Activated CD4-positive, alpha-beta T cell treated with anti-CD3 and anti-CD28 coated beads, Interleukin-2, Interleukin-6, amounts not matched to agents 100 ng/mL and 50 ng/mL, durations not matched to agents 16 hours and 8 hours (primary cell): ENCODE measurements around the gene UGT1A7.

Experiments
- DNase-seq: peaks from one replicate; pipeline ENCODE4 v3.0.0-alpha.2; 2020

UGT1A7 gene

DNA sequence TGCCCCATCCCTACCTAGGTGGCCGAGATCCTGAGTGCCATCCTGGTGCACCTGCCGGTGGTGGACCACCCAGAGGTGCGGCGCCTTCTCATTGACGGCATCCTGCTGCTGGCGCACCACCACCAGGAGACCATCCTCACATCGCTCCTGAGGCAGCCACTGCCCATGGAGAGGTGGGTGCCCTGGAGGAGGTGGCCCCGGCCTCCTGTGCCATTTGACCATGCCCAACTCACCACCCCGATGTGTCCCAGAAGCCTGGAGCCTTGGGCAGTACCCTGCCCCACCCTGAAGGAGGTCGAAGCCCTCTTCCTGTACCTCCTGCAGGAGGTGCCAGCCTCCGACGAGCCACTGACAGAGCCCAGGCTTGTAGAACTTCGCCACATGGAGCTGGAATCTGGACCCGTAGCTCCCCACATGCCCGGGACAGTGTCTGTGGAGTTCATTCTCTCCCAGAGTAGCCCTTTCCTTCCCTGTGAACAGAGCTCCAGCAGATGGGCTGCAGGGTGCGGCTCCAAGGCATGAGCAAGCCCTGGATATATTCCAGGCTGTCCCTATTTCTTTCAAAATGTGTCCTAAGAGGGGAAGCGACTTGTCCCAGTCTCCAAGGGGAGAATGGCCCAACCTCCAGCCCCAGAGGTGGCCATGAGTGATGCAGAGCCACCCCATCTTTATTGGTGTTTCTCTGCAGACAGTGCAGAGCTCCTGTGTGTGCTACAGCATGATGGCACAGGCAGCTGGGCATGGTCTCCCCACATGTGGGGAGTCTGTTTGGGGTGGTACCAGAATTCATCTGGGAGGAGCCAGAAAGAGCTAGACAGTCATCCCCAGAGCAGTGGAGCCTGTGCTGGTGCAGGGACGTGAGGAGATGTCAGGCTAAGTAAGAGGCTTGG is 138.4 kb downstream of the UGT1A7 start:
- DNase-seq, result no peak

DNA sequence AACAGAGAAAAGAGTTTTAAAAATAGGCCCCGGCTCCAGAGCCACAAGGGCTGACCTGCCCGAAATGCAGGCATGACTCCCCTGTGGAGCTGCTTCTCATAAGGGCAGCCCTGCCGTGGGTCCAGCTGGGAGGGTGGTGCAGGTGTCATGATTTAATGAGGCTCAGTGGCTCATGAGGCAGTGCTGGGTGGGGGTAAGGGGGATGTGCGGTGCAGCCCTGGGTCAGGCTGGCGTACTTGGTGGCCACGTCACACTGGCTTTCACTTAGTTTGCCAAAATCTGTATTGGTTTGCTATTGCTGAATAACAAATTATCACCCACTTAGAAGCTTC is 139.0 kb downstream of the UGT1A7 start:
- DNase-seq, result no peak

DNA sequence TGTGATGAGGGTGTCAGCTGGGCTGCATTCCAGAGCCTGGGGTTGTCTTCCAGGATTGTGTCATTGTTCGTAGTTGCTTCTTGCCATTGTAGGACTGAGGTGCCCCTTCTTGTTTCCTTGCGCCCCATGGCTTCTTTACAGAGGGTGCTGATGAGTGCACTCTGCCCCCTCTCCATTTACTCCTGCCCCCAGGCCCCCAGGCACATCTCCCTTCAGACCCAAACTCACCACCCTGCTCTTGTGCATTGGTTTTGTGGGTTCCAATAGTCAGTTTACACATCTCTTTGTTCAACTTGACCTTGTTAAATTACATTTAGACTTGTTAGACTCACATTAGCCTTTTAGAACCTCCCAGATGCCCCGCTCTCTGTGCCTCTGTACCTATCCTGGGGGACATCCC is 139.5 kb downstream of the UGT1A7 start:
- DNase-seq, result no peak

DNA sequence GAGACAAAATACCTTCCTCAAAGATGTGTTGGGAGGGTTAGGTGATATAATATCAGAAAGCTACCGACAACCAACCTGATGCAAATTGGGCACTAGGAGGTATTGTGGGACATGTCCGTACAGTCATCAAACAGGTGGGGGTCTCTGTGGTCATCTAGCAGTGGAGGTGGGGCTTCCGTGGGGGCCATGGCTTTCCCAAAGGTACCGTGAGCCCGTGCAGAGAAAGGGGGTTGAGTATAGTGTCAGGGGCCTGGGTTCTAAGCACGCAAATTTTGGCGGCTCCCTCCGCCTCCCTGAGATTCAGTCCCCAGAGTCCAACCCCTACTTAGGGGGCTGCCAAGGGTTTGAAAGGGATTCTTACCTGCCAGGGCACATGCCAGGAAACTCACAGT is 140.0 kb downstream of the UGT1A7 start:
- DNase-seq, result no peak

DNA sequence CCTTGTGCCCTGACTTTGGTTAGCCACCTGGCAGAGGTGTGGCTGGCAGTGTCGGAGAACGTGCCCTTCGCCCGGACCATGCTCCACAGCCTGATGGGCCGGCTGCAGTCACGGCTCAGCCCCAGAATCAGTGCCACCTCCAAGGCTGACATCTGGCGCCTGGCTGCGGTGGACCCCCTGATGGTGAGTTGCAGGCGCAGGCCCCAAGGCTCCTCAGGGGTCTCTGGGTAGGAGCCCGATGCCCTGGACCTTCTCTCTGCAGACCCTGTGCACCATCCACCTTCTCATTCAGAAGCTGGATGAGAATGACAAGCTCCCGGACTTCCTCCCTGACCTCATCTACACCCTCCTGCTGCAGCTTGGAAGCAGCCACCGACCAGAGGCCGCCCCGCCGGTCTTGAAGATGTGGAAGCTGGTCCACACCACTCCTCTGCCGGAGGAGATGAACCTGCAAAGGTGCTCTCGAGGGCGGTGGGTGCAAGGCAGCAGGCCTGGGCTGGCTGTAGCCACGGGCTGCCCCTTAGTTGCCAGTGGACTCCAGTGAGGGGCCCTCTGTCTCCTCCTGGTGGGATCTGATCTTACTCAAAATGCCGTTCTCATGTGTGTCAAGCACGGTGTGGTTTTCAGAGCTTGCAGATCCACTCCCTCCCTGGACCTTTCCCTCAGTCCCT is 140.5 kb downstream of the UGT1A7 start:
- no peak for DNase-seq
